Measurements from ENCODE around the gene OPCML. TPM values are rescaled to one million over a fixed set of nuclear protein-coding genes. Genes with fewer than 3 reads are reported as not detected.
A peak's percentile ranks its signal among the peaks of the same experiment; 100 is the strongest.

The OPCML gene
- total RNA-seq, 4 donors from 2014 or later = not detected

DNA sequence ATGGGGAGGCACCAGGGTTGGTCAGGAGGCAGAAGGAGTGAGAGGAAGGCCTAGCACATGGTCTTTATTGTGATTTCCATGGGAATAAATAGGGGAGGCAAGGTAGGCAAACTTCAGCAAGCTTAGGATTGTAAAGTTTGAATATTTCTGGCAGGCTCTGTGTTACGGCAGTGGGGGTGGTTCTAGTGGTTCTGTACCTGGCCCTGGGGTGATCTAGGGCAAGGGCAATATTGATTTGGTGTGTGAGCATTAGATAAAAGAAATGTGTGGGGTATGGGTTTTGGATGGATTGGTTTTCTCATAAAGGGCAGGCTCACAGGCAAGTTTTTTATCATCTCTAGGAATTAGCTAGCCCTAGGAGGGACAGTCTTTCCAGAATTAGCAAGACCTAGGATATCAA, 584.0 kb downstream of the OPCML start:
- H3K9me3 ChIP-seq = no peaks in the 10 kb centered on the region
- TF ChIP-seq POLR2AphosphoS5 (IDR thresholded peaks at IDR 0.05) (no peak), EP300 (IDR thresholded peaks at IDR 0.05; ENCODE audit: low read depth) (no peak), POLR2A (IDR thresholded peaks at IDR 0.05) (no peak)
- TF ChIP-seq, protein P1, sequence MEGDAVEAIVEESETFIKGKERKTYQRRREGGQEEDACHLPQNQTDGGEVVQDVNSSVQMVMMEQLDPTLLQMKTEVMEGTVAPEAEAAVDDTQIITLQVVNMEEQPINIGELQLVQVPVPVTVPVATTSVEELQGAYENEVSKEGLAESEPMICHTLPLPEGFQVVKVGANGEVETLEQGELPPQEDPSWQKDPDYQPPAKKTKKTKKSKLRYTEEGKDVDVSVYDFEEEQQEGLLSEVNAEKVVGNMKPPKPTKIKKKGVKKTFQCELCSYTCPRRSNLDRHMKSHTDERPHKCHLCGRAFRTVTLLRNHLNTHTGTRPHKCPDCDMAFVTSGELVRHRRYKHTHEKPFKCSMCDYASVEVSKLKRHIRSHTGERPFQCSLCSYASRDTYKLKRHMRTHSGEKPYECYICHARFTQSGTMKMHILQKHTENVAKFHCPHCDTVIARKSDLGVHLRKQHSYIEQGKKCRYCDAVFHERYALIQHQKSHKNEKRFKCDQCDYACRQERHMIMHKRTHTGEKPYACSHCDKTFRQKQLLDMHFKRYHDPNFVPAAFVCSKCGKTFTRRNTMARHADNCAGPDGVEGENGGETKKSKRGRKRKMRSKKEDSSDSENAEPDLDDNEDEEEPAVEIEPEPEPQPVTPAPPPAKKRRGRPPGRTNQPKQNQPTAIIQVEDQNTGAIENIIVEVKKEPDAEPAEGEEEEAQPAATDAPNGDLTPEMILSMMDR (IDR thresholded peaks at IDR 0.05) = no peak
- H3K27me3 ChIP-seq = peaks cover 16% of the 10 kb centered on the region
- H3K27ac ChIP-seq = no peak overlapping the region
- no peaks in the 10 kb centered on the region for H3K36me3 ChIP-seq
- intact Hi-C loops (cut with DNase I; ENCODE audit: low total_unique reads) = no loop called here
- H3K4me3 ChIP-seq = no peak overlapping the region
- whole genome bisulfite sequencing, 2 donors (ENCODE audit: low coverage in 1 of 2) = 91% methylated on average over 1 of the region's 1 CpG; no CpG with 5 or more reads in 1 of the 2 donors
- no peak for DNase-seq
- peaks cover 0 to 4% (median 0%) of the 10 kb centered on the region in 4 donors for H3K4me1 ChIP-seq
- in situ Hi-C loops (cut with MboI; ENCODE audit: low pct_ligation_motif_present in 1 of 4, low pct_unique_long_range_greater_than_20kb in 1 of 4, low sequenced_read_pairs in 3 of 4) = no loop called here

DNA sequence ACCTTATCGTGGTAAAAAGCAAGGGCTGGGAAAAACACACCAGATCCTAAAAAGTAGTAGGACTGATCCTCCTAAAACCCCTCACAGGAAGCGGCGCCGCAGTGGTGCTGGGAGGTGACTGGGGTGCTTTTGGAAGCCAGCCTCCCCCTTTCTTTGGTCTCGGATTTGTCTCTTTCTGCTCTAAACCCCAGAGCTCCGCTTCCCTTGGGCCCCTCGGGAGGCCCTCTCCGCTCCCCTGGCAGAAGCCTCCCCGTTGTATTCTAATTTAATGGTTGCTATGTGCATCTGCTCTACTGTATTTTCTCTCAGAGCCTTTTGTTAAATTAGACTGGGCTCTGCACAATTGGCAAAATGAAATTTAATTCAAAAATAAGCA, 587.7 kb downstream of the OPCML start:
- Histone ChIP-seq H3K27me3 (peaks cover 36% of the 10 kb centered on the region), H3K9me3 (no peaks in the 10 kb centered on the region), H3K36me3 (no peaks in the 10 kb centered on the region), H3K4me1 (peaks cover 0 to 4% (median 0%) of the 10 kb centered on the region in 4 donors), H3K27ac (no peak overlapping the region), H3K4me3 (no peak overlapping the region)
- DNase-seq = no peak
- in situ Hi-C loops (cut with MboI; ENCODE audit: low pct_ligation_motif_present in 1 of 4, low pct_unique_long_range_greater_than_20kb in 1 of 4, low sequenced_read_pairs in 3 of 4) = no loop called here
- TF ChIP-seq POLR2A (IDR thresholded peaks at IDR 0.05) = no peak
- no peak for TF ChIP-seq POLR2AphosphoS5 (IDR thresholded peaks at IDR 0.05)
- no peak for TF ChIP-seq EP300 (IDR thresholded peaks at IDR 0.05; ENCODE audit: low read depth)
- TF ChIP-seq, protein P1 (IDR thresholded peaks at IDR 0.05) = no peak
- intact Hi-C loops (cut with DNase I; ENCODE audit: low total_unique reads) = no loop called here
- 40 to 56% methylated on average over 1 to 9 of the region's 9 CpGs for WGBS, 2 donors (ENCODE audit: low coverage in 1 of 2)

DNA sequence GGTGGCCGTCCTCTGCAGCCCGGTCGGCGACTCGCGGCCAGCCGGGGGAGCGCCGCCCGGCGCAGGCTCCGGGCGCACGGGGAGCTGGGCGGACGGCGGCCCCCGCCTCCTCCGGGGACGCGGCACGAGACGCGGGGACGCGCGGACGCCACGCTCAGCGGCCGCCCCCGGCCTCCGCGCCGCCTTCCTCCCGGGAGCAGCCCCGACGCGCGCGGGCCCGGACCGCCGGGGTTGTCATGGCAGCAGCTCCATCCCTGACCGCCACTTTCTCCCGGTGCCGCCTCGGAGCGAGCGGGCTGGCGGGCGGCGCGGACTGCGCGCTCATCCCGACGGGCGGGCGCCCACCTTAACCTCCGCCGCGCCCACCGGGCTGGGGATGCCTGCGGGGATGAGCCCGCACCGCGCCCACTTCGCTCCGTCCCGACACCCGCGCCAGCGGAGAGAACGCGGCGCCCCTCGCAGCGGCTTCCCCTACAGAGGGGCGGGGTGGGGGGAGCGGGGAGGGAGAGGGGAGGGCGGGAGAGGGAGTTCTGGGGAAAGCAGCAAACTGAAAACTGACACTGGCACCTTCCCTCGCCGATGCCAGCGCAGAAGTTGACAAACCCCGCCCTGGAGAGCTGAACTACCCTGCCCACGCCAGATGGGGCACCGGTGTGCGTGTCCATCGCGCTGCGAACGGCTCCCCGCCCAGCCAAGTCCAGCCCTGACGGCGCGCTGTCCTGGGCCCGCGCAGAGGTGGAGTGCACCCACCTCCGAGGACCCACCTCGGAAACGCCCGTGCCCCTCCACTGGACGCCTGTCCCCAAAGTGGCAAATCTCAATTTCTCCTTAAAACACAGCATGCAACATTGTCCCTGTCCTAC, 588.4 kb downstream of the OPCML start:
- in situ Hi-C loops (cut with MboI; ENCODE audit: low pct_ligation_motif_present in 1 of 4, low pct_unique_long_range_greater_than_20kb in 1 of 4, low sequenced_read_pairs in 3 of 4) = no loop called here
- Histone ChIP-seq H3K36me3 (no peaks in the 10 kb centered on the region), H3K4me3 (peak overlapping the region in 2 of 4 donors; percentile 8 to 25), H3K27ac (no peak overlapping the region), H3K9me3 (no peaks in the 10 kb centered on the region), H3K4me1 (peaks cover 0 to 4% (median 0%) of the 10 kb centered on the region in 4 donors), H3K27me3 (peaks cover 36% of the 10 kb centered on the region)
- intact Hi-C loops (cut with DNase I; ENCODE audit: low total_unique reads) = no loop called here
- TF ChIP-seq POLR2A (IDR thresholded peaks at IDR 0.05) = no peak
- TF ChIP-seq, protein P1 (IDR thresholded peaks at IDR 0.05) = no peak
- no peak for TF ChIP-seq EP300 (IDR thresholded peaks at IDR 0.05; ENCODE audit: low read depth)
- TF ChIP-seq POLR2AphosphoS5 (IDR thresholded peaks at IDR 0.05) = no peak
- DNase-seq = no peak
- WGBS, 2 donors (ENCODE audit: low coverage in 1 of 2) = 25% methylated on average over 75 of the region's 104 CpGs; no CpG with 5 or more reads in 1 of the 2 donors

DNA sequence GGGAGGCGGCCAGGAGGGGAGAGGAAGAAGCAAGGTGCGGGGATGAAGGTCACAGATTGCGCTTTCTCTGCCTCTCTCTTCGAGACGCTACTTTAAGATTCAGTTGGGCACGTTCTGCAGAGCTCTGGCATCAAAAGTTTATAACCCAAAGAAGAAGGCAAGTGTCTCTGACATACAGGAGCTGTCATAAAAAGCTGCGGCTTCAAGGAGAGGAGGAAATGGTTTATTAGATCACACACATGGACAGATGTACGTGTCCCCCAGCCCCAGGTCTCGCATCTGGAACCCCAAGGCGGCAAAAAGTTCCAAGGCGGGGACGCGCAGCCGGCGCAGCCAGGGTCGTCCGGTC, 589.0 kb downstream of the OPCML start:
- TF ChIP-seq POLR2AphosphoS5 (IDR thresholded peaks at IDR 0.05) (no peak), EP300 (IDR thresholded peaks at IDR 0.05; ENCODE audit: low read depth) (no peak), POLR2A (IDR thresholded peaks at IDR 0.05) (no peak)
- TF ChIP-seq, protein P1 (IDR thresholded peaks at IDR 0.05) = no peak
- H3K4me1 ChIP-seq = peaks cover 0 to 4% (median 0%) of the 10 kb centered on the region in 4 donors
- H3K4me3 ChIP-seq = peak overlapping the region in 2 of 4 donors; percentile 8 to 25

More for the DNA sequence above, 589.0 kb downstream of the OPCML start:
- in situ Hi-C loops (cut with MboI; ENCODE audit: low pct_ligation_motif_present in 1 of 4, low pct_unique_long_range_greater_than_20kb in 1 of 4, low sequenced_read_pairs in 3 of 4) (no loop called here), intact Hi-C loops (cut with DNase I; ENCODE audit: low total_unique reads) (no loop called here)
- Histone ChIP-seq H3K27me3 (peaks cover 36% of the 10 kb centered on the region), H3K27ac (no peak overlapping the region), H3K36me3 (no peaks in the 10 kb centered on the region), H3K9me3 (no peaks in the 10 kb centered on the region)
- no peak for DNase-seq
- WGBS, 2 donors (ENCODE audit: low coverage in 1 of 2) = 14 to 17% methylated on average over 2 to 17 of the region's 17 CpGs

Measured in transverse colon (tissue), 4 donors.